Measurements from ENCODE around the gene SCN1B.

- TF ChIP-seq CTCF (IDR thresholded peaks at IDR 0.05): no peak
- no peak for TF ChIP-seq EP300 (IDR thresholded peaks at IDR 0.05)
- TF ChIP-seq POLR2A (IDR thresholded peaks at IDR 0.05): no peak
Observed at GRCh38 chr19:35011091-35011689, 19.1 kb upstream of the SCN1B start.
